Smooth muscle cell (in vitro differentiated cells): ENCODE results near the gene EDN1. TPM values are rescaled to one million over a fixed set of nuclear protein-coding genes. Genes with fewer than 3 reads are reported as not detected.

ENCODE experiments used
- DNase-seq: peaks from one replicate; lab custom pipeline; 2025; ENCODE audit not compliant: unreplicated experiment; lab: John Stamatoyannopoulos, UW
- H2AFZ ChIP-seq: fragments of 200-600 bp; sonication (generic); 2 replicates; pipeline ENCODE4 v1.6.0; 2016; ENCODE audit warnings: antibody characterized with exemption, low read depth, mild to moderate bottlenecking
- H3F3A ChIP-seq: fragments of 200-600 bp; sonication (generic); 2 replicates; pipeline ENCODE4 v1.6.0; 2017; ENCODE audit warnings: antibody characterized with exemption, low read depth
- H3K27ac ChIP-seq: fragments of 200-600 bp; sonication (generic); 2 replicates; pipeline ENCODE4 v1.5.1; 2016; ENCODE audit warnings: low read depth, mild to moderate bottlenecking
- H3K27me3 ChIP-seq: fragments of 200-600 bp; sonication (generic); 2 replicates; pipeline ENCODE4 v1.6.1; 2016; ENCODE audit warnings: low read depth, mild to moderate bottlenecking
- H3K36me3 ChIP-seq: fragments of 200-600 bp; sonication (generic); 2 replicates; pipeline ENCODE4 v1.5.1; 2016; ENCODE audit warnings: low read depth
- H3K4me1 ChIP-seq: fragments of 200-600 bp; sonication (generic); 2 replicates; pipeline ENCODE4 v1.5.1; 2016; ENCODE audit warnings: low read depth
- H3K4me2 ChIP-seq: fragments of 200-600 bp; sonication (generic); 2 replicates; pipeline ENCODE4 v1.6.0; 2016; ENCODE audit warnings: mild to moderate bottlenecking
- H3K4me3 ChIP-seq: fragments of 200-600 bp; sonication (generic); 2 replicates; pipeline ENCODE4 v1.5.1; 2016; ENCODE audit warnings: mild to moderate bottlenecking
- H3K79me2 ChIP-seq: fragments of 200-600 bp; sonication (generic); 2 replicates; pipeline ENCODE4 v1.6.0; 2016; ENCODE audit warnings: low read depth, mild to moderate bottlenecking
- H3K9ac ChIP-seq: fragments of 200-600 bp; sonication (generic); 2 replicates; pipeline ENCODE4 v1.6.0; 2016; ENCODE audit warnings: low read depth
- H3K9me3 ChIP-seq: fragments of 200-600 bp; sonication (generic); replicated peaks from 2 replicates; pipeline ENCODE4 v1.5.1; 2016; ENCODE audit warnings: low read depth
- H4K20me1 ChIP-seq: fragments of 200-600 bp; sonication (generic); 2 replicates; pipeline ENCODE4 v1.6.0; 2016; ENCODE audit warnings: low read depth
- WGBS: methylation state at CpG from one replicate; pipeline ENCODE4 v1.1.7; 2016; ENCODE audit warnings: low lambda C conversion rate; 5-methylcytosine and 5-hydroxymethylcytosine counted together
- polyA plus RNA-seq: library from polyadenylated mRNA; unstranded; fragments of >200 nt; fragmentation: Nextera tagmentation; extraction: Ambion mirVana; gene quantifications from 2 replicates; pipeline ENCODE4 v1.2.1, GENCODE V29; 2016
- total RNA-seq: library from RNA; depleted of rRNA; stranded (reverse); fragments of >200 nt; gene quantifications from 2 replicates; pipeline ENCODE4 v1.2.3, GENCODE V29; 2014
- TF ChIP-seq, protein P1 (sequence below): fragments of 200-600 bp; sonication (generic); IDR thresholded peaks from 2 replicates; pipeline ENCODE4 v1.5.1; 2017; ENCODE audit warnings: borderline replicate concordance, mild to moderate bottlenecking, antibody characterized with exemption; ENCODE audit not compliant: insufficient read depth, poor library complexity, severe bottlenecking

The EDN1 gene
- total and polyA plus RNA-seq, 2 experiments from 2014 or later = 8.2 to 20.0 TPM

DNA sequence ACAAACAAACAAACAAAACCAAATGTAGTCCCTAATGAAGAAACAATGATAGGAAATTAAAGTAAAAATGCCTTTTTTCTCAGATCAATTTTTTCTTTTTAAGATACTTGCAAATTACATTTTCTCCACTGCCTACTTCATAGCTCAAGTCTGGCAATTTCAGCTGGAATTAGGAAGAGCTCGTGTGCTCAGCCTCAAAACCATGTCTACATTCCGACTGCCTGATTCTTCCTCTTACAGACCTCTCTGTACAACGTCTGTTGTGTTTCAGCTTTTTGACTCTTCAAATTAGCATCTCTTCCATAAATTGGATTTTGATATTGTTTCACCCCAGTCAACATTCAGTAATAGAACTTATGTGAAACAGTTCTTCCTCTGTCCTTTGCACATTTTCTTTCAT is 9.3 kb upstream of the EDN1 start:
- Histone ChIP-seq H3K9ac (peak overlapping the region; percentile 53), H3K27me3 (peaks cover 7% of the 10 kb centered on the region), H4K20me1 (no peaks in the 10 kb centered on the region), H3K4me1 (peaks cover 28% of the 10 kb centered on the region), H3F3A (peaks cover 19% of the 10 kb centered on the region), H3K4me2 (peak overlapping the region; percentile 75), H3K9me3 (no peaks in the 10 kb centered on the region), H3K4me3 (no peak overlapping the region), H2AFZ (no peak overlapping the region), H3K27ac (peak overlapping the region; percentile 92), H3K36me3 (no peaks in the 10 kb centered on the region), H3K79me2 (no peaks in the 10 kb centered on the region)
- TF ChIP-seq, protein P1, sequence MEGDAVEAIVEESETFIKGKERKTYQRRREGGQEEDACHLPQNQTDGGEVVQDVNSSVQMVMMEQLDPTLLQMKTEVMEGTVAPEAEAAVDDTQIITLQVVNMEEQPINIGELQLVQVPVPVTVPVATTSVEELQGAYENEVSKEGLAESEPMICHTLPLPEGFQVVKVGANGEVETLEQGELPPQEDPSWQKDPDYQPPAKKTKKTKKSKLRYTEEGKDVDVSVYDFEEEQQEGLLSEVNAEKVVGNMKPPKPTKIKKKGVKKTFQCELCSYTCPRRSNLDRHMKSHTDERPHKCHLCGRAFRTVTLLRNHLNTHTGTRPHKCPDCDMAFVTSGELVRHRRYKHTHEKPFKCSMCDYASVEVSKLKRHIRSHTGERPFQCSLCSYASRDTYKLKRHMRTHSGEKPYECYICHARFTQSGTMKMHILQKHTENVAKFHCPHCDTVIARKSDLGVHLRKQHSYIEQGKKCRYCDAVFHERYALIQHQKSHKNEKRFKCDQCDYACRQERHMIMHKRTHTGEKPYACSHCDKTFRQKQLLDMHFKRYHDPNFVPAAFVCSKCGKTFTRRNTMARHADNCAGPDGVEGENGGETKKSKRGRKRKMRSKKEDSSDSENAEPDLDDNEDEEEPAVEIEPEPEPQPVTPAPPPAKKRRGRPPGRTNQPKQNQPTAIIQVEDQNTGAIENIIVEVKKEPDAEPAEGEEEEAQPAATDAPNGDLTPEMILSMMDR = no peak
- 13% methylated on average over 3 of the region's 3 CpGs for WGBS
- DNase-seq = no peak

DNA sequence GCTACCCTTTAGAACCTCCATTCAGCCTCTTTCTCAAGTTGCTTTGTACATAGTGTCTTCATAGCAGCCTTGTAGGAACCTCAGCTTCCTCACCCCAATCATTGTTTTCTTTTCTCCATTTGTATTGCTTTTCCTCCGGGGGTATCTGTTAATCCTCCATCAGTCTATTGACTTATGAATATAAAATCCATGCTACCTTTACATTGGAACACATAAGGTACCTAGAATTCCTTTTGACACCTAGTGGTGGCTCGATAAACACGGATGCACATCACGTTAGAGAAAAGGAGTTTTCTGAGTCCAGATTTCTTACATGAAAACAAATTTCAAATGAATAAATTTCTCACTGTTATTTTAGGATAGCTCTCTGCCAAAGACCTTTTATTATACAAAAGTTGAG is 6.3 kb upstream of the EDN1 start:
- TF ChIP-seq, protein P1 = no peak
- WGBS = 81% methylated on average over 4 of the region's 4 CpGs
- H3K4me3 ChIP-seq = no peak overlapping the region

DNA sequence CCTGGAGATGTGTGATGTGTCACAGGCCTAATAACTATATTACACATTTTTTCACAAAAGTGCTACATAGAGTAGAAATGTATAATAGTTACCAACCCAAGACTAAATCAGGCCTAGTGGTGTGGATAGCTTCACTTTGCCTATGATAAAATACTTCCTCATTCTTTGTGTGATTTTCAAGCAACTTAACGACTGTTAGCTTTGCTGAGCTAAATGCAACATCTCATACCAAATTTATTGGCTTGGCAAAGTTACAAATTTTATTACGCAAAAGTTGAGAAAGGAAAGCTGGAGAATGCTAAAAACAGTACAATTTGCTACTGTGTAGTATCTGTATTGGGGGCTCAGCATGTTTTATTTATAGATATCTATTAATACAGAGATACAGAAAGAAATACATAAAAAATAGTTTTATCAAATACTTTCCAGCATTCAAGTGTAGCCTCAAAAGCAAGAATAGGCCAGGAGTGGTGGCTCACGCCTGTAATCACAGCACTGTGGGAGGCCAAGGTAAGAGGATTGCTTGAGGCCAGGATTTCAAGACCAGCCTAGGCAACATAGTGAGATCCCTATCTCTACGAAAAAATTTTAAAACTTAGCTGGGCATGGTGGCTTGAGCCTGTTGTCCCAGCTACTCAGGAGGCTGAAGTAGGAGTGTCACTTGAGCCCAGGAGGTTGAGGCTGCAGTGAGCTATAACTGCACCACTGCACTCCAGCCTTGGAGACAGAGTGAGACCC is 3.6 kb upstream of the EDN1 start:
- Histone ChIP-seq H3K9me3 (no peaks in the 10 kb centered on the region), H4K20me1 (no peaks in the 10 kb centered on the region)
- TF ChIP-seq, protein P1 = no peak

More for the DNA sequence above, 6.3 kb upstream of the EDN1 start:
- Histone ChIP-seq H4K20me1 (no peaks in the 10 kb centered on the region), H3F3A (peaks cover 17% of the 10 kb centered on the region), H3K9me3 (no peaks in the 10 kb centered on the region), H3K27ac (no peak overlapping the region), H3K4me1 (peaks cover 26% of the 10 kb centered on the region), H2AFZ (no peak overlapping the region), H3K36me3 (no peaks in the 10 kb centered on the region), H3K27me3 (no peaks in the 10 kb centered on the region), H3K79me2 (no peaks in the 10 kb centered on the region), H3K9ac (no peak overlapping the region), H3K4me2 (no peak overlapping the region)
- no peak for DNase-seq

DNA sequence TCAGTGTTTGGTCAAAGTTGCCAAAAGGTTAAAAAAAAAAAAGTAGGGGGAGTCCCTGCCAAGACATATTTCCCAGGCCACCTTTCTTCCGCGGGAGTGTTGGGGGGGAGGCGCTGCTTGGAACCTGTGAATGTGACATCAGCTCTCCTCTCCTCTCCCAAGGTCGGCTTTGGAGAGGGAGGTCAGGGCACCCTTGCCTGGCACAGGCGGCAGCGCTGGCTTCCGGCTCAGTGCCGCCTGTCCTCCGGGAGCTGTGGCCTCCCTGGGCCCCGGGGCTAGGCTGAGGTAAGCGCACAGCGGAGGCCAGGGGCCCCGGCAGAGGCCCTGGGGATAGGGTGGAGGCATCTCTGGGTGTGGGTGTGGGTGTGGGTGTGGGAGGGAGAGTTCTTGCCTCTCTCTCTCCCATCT is 1.9 kb upstream of the EDN1 start:
- Histone ChIP-seq H3K9ac (no peak overlapping the region), H2AFZ (no peak overlapping the region)

More for the DNA sequence above, 3.6 kb upstream of the EDN1 start:
- H3K36me3 ChIP-seq = no peaks in the 10 kb centered on the region
- no peak overlapping the region for H2AFZ ChIP-seq
- H3K4me3 ChIP-seq = no peak overlapping the region
- peaks cover 3% of the 10 kb centered on the region for H3K27me3 ChIP-seq
- no peak overlapping the region for H3K4me2 ChIP-seq
- DNase-seq = no peak
- no peak overlapping the region for H3K27ac ChIP-seq
- no peak overlapping the region for H3K9ac ChIP-seq
- WGBS = 53% methylated on average over 4 of the region's 4 CpGs
- H3K79me2 ChIP-seq = no peaks in the 10 kb centered on the region
- peaks cover 4% of the 10 kb centered on the region for H3F3A ChIP-seq
- peaks cover 22% of the 10 kb centered on the region for H3K4me1 ChIP-seq

More for the DNA sequence above, 1.9 kb upstream of the EDN1 start:
- Histone ChIP-seq H3K4me1 (peaks cover 22% of the 10 kb centered on the region), H3K27ac (no peak overlapping the region), H3K4me3 (no peak overlapping the region), H3K4me2 (no peak overlapping the region), H3K79me2 (no peaks in the 10 kb centered on the region), H3K9me3 (no peaks in the 10 kb centered on the region), H3K27me3 (peaks cover 7% of the 10 kb centered on the region), H3F3A (no peaks in the 10 kb centered on the region), H3K36me3 (no peaks in the 10 kb centered on the region), H4K20me1 (no peaks in the 10 kb centered on the region)
- no peak for DNase-seq
- TF ChIP-seq, protein P1 = no peak
- WGBS = 78% methylated on average over 13 of the region's 13 CpGs
